Measurements from ENCODE around the gene CTCF.

The CTCF gene

DNA sequence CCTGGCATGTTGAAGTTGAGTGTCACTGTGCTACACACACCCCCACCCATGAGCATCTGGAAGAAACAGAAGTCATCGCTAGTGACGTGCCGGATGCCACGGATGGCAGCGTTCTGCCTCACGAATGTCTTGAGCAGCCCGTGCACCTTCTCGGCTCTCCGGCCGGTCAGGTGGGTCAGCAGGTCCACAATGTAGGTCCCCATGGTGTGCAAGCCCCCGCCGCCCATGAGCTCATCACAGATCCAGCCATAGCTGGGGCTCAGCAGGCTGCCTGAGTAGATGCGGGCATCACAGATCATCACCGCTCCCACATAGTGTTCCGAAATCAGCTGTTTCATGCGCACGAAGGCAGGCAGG is 113.2 kb downstream of the CTCF start:
- in situ Hi-C loops (cut with MboI; ENCODE audit: low sequenced_read_pairs) = no loop called here

GRCh38 chr16:67675999-67676398 is 113.7 kb downstream of the CTCF start:
- in situ Hi-C loops (cut with MboI; ENCODE audit: low sequenced_read_pairs) = no loop called here

- in situ Hi-C loops (cut with MboI; ENCODE audit: low sequenced_read_pairs) = no loop called here
Observed at GRCh38 chr16:67676516-67676915, 114.2 kb downstream of the CTCF start.

DNA sequence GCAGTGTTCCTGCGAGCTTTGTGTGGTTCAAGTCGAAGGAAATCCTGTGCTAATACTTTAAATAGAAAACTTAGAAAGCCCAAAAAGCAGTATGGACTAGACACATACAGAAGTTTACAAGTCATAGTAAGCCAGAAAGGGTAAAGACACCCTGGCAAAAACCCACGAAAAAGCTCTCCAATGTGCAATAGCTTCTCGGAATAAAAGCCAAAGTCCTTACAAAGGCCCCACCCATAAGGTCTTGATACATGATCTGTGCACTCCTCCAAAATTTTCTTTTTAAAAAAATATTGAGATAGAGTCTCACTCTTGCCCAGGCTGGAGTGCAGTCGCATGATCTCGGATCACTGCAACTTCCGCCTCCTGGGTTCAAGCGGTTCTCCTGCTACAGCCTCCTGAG is 114.6 kb downstream of the CTCF start:
- in situ Hi-C loops (cut with MboI; ENCODE audit: low sequenced_read_pairs) = no loop called here

- in situ Hi-C loops (cut with MboI; ENCODE audit: low sequenced_read_pairs) = no loop called here
Observed at GRCh38 chr16:67677712-67678111, 115.4 kb downstream of the CTCF start.

- in situ Hi-C loops (cut with MboI; ENCODE audit: low sequenced_read_pairs) = no loop called here
Observed at GRCh38 chr16:67678354-67679023, 116.2 kb downstream of the CTCF start.

DNA sequence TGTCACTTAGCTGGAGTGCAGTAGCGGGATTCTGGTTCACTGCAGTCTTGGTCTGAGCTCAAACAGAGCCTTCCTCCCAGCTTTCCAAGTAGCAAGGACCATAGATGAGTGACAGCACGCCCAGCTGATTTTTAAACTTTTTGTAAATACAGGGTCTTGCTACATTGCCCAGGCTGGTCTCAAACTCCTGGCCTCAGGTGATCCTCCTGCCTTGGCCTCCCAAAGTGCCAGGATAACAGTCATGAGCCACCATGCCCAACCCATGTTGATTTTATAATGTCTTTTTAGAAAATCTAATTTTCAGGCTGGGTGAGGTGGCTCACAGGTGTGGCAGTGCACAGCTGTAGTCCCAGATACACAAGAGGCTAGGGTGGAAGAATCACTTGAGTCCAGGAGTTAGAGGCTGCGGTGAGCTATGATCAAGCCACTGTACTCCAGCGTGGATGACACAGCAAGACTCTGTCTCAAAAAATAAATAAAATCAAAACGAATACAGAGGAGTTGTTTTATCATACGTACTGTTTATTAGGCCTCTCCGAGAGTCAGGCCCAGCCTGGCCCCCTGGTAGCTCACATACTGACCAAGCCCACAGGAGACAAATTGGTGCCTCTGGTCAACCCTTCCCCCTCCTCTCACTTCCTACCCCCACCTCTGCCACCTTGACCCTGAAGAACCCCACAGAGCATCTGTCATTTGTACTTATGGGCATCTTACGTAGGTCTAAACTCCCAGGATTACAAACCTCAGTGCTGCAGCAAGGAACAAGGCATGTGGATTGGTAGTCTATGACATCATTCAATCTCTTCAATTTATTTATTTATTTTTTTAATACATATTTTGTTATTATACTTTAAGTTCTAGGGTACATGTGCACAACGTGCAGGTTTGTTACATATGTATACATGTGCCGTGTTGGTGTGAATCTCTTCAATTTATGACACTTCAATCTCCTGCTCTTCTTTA is 117.9 kb downstream of the CTCF start:
- in situ Hi-C loops (cut with MboI; ENCODE audit: low sequenced_read_pairs) = no loop called here

DNA sequence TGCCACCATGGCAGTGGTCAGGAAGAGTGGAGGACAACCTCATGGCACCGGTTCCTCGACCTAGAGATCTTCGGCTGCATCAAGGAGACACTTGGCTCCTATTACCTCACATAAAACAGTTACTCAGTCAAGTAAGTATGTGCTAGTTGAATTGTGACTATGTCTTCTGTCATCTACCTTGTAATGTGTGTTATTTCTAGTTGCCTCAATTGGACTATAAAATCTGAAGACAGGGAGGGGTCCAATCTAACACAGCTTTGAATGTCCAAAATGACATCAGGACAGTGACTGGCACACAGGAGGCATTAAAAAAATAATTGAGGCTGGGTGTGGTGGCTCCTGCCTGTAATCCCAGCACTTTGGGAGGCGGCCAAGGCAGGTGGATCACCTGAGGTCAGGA is 121.4 kb downstream of the CTCF start:
- in situ Hi-C loops (cut with MboI; ENCODE audit: low sequenced_read_pairs) = no loop called here

GRCh38 chr16:67685388-67686112 is 123.2 kb downstream of the CTCF start:
- in situ Hi-C loops (cut with MboI; ENCODE audit: low sequenced_read_pairs) = no loop called here

Measured in hTERT RPE-1 (cell line).